GM12801 (cell line): ENCODE results near the gene CD160.

ENCODE experiments used
- TF ChIP-seq, protein P1 (sequence below): IDR thresholded peaks from one replicate; pipeline ENCODE4 v1.5.1; 2011; ENCODE audit warnings: control low read depth; ENCODE audit not compliant: insufficient read length; ENCODE audit errors: extremely low read depth

CD160 gene

DNA sequence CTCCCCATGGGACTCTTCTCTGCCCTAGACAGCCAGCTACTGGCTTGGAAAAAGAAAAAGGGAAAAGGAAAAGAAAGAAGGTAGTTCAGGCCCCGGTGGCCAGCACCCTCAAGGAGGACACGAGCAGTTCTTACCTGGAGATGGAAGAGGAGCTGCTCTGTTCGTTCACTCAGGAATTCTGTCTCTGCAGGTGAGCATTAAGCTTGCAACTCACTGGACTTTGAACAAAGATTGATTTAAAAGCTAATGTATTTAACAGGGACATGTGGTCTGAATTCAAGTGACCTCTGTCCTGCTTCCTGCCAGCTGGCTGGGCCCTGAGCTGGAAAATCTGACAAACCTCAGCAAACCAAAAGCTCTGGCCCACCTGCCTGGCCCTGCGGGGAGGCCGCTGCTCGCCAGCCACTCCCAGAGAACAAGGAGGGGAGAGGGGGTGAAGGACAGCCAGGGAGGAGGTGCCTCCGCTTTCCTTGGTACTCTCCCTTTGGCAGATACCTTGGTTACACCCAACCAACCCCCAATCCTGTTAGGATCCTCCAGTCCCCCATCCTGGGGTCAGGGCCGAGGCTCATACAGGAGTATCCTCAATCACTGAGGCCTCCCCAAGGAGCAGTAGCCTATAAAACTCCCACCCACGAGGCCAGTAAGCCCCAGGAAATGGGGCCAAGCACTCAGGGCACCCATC is 12.0 kb upstream of the CD160 start, which contains the start of gene PDZK1:
Gene PDZK1 (minus strand): TSS at position 186 of the 685 bp plus-strand sequence. CDS start 19,347 bp downstream, outside the sequence.
- TF ChIP-seq, protein P1, sequence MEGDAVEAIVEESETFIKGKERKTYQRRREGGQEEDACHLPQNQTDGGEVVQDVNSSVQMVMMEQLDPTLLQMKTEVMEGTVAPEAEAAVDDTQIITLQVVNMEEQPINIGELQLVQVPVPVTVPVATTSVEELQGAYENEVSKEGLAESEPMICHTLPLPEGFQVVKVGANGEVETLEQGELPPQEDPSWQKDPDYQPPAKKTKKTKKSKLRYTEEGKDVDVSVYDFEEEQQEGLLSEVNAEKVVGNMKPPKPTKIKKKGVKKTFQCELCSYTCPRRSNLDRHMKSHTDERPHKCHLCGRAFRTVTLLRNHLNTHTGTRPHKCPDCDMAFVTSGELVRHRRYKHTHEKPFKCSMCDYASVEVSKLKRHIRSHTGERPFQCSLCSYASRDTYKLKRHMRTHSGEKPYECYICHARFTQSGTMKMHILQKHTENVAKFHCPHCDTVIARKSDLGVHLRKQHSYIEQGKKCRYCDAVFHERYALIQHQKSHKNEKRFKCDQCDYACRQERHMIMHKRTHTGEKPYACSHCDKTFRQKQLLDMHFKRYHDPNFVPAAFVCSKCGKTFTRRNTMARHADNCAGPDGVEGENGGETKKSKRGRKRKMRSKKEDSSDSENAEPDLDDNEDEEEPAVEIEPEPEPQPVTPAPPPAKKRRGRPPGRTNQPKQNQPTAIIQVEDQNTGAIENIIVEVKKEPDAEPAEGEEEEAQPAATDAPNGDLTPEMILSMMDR: no peak

DNA sequence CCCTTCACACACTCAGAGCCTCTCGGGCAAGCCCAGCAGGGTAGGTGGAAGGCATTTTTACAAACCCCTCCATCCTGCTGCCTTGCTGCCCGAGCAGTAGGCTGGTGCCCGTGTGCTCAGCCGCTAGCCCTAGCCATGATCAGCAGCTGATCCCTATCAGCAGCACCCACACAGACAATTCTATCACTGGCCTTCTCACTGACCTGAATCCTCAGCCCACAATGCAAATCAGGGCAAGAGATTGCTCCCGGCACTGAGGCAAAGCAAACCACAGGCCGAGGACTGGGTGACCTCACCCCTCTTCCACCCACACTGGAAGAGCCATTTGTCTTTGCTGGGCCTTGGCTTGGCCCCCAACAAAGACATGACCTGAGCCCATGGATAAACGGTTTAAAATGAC is 11.2 kb upstream of the CD160 start:
- TF ChIP-seq, protein P1: no peak

DNA sequence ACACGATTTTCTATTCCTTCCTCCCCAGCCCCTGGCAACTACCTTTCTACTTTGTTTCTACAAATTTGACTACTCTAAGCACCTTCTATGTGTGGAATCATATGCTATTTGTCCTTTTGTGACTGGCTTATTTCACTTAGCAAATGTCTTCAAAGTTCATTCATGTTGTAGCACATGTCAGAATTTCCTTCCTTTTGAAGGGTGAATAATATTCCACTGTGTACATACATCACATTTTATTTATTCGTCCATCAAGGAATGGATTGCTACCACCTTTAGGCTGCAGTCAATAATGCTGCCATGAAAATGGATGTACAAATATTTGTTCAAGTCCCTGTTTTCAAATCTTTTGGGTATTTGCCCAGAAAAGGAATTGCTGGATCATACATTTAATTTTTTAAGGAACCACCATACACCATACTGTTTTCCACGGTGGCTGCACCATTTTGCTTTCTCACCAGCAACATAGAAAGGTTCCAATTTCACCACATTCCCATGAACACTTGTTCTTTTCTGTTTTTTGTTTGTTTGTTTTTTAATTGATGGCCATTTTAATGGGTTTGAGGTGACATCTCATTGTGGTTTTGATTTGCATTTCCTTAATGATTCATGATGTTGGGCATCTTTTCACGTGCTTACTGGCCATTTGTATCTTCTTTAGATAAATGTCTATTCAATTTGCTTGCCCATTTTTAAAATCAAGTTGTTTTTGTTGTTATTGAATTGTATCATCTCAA is 8.8 kb upstream of the CD160 start:
- TF ChIP-seq, protein P1: no peak

DNA sequence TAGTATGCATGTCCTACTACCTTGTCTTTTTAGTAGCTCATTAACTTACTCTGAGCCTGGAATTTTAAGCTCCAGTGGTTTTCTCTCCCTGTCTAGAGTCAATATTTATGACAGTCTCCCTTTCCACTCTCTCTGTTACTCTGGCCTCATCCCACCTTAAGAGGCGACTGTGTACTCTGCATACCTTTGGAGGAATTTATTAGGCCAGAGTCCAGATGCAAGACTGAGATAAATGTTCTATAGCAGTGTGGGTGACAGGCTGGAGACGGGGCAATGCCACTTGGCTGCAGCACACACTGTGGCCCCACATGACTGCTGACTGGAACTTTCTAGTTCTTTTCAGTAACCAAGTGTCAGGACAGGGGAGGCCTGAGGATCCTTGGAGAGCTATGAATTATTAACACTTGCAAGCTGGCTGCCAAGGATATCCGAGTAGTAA is 8.1 kb upstream of the CD160 start:
- TF ChIP-seq, protein P1: no peak

GRCh38 chr1:145714524-145715111 is 4.7 kb upstream of the CD160 start:
- TF ChIP-seq, protein P1: no peak

DNA sequence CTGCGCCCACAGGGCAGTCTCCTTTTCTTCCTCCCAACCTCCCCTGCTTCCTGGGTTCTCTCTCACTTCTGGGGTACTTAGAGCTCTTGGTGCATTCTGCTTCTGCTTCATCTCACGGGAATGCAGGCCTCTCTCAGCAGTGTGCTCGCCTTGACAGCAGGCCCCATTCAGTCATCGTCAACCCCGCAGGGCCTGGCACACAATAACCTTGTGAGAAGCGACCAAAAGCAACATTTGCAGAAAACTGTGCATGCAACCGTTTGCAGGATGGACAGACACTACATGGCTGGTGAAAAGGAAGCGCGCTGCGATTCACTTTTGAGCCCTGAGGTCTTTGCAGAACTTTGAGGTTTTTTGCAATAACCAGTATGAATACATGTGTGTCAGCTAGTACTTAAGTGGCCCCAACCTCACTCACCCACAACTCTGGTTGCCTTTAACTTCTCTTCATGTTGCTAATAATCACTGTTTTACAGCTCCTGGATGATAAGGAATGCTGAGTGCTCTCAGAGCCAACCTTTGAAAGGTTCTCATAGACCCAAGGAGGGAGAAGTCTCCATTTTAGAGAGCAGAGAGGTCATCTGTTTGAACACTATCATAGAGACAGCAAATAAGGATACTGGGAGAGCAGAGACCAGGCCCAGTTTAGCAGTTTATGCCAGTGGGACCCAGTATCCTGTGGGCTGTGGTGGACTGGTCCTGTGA is 2.5 kb upstream of the CD160 start:
- TF ChIP-seq, protein P1: no peak

DNA sequence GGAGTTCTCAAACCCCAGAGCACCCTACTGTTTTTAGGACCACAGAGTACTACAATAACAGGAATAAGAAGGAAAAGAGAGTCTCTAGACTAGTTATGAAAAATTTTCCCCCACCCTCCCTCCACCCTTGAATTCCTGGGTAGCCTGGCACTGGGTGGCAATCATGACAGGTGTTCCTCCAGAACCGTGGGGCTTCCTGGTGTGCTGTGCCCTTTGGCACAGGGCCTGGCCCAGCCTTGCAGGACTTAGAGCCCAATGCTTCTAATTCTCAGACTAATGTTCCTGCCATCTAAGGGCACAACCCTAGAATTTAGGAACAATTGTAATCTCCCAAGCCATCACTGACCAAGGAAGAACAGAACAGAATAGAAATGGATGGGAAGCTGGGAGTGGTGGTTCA is 1.5 kb upstream of the CD160 start:
- TF ChIP-seq, protein P1: no peak
